ENCODE results near the gene MARCHF9. TPM values are rescaled to one million over a fixed set of nuclear protein-coding genes. Genes with fewer than 3 reads are reported as not detected.
A peak's percentile ranks its signal among the peaks of the same experiment; 100 is the strongest.

Gene MARCHF9
- total RNA-seq, 2 donors from 2014 or later: 5.2 to 9.9 TPM

DNA sequence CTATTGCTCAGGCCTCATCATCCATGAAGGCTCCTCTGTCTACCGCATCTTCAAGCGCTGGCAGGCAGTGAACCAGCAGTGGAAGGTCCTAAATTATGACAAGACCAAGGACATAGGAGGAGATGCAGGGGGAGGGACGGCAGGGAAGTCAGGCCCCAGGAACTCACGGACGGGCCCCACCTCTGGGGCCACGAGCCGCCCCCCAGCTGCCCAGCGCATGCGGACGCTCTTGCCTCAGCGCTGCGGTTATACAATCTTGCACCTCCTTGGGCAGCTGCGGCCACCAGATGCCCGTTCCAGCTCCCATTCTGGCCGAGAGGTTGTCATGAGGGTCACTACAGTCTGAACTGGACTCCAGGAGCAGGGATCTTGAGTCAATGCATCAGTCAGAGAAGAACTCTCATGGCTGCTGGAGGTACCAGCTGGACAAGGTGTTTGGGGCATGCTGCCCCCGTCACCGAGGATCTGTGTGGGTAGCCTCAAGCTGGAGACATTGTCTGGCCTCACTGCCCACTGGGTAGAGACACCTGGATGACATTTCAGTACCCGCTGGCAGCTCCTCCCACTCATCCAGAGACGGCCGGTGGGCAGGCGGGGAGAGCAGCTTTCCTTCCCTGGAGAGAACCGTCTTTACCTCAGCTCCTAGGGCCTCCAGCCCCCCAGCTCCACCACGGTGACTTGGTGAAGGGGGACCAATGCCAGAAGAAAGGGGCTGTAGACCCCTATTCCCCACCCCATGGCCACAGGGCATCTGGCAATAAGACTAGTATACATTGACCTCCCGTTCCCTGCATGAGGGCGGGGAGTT is 3.9 kb downstream of the MARCHF9 start:
- Histone ChIP-seq H3K4me1 (peaks cover 18% of the 10 kb centered on the region), H3K36me3 (replicated peaks in 1 of 2; ENCODE audit: insufficient read depth in 1 of 2, low read depth in 2 of 2) (no peaks in the 10 kb centered on the region), H3K4me3 (no peak overlapping the region), H3K9me3 (no peaks in the 10 kb centered on the region), H3K27me3 (no peaks in the 10 kb centered on the region), H3K27ac (no peak overlapping the region)
- WGBS, 2 donors: 88 to 92% methylated on average over 16 to 25 of the region's 25 CpGs
- intact Hi-C loops (cut with DNase I): no loop called here
- TF ChIP-seq POLR2A (IDR thresholded peaks at IDR 0.05) (no peak), CTCF (IDR thresholded peaks at IDR 0.05) (no peak)
- no peak for ATAC-seq
- no peak for DNase-seq

DNA sequence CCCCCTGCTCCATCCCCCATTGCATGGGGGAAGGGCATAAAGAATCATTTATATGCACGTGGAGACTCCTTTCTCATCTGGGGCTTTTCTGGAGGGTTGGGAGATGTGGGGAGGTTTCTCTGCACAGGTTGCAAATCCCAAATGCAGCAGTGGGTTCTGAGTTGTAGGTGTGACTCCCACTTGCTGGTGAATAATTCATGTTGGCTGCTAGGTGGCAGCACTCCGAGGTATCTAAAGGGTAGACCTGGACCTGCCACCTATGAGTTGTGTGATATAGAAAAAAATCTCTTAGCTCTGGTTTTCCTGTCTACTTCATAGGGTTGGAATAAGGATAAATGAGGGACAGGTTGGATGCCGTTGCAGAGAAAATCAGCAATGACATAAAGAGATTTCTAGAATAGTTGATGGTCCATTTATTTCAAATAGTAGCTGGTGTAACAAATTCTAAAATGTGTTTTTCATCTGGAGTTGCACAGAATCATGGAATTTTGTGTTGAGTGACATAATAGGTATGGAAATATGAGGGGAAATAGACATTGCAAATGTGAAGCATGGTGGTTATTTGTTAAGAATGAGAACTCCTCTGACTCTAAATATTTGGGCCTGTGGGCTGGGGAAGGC is 4.6 kb downstream of the MARCHF9 start:
- peaks cover 20% of the 10 kb centered on the region for H3K4me1 ChIP-seq
- WGBS, 2 donors: 17 to 29% methylated on average over 3 of the region's 3 CpGs
- no peaks in the 10 kb centered on the region for H3K27me3 ChIP-seq
- no peak overlapping the region for H3K27ac ChIP-seq
- intact Hi-C loops (cut with DNase I): no loop called here
- ATAC-seq (peak; percentile 37), DNase-seq (peak; percentile 57 to 63 (median 58))
- H3K4me3 ChIP-seq: no peak overlapping the region
- H3K36me3 ChIP-seq (replicated peaks in 1 of 2; ENCODE audit: insufficient read depth in 1 of 2, low read depth in 2 of 2): no peaks in the 10 kb centered on the region
- TF ChIP-seq POLR2A (IDR thresholded peaks at IDR 0.05) (no peak), CTCF (IDR thresholded peaks at IDR 0.05) (peak; percentile 33 to 60 (median 49))
- no peaks in the 10 kb centered on the region for H3K9me3 ChIP-seq

DNA sequence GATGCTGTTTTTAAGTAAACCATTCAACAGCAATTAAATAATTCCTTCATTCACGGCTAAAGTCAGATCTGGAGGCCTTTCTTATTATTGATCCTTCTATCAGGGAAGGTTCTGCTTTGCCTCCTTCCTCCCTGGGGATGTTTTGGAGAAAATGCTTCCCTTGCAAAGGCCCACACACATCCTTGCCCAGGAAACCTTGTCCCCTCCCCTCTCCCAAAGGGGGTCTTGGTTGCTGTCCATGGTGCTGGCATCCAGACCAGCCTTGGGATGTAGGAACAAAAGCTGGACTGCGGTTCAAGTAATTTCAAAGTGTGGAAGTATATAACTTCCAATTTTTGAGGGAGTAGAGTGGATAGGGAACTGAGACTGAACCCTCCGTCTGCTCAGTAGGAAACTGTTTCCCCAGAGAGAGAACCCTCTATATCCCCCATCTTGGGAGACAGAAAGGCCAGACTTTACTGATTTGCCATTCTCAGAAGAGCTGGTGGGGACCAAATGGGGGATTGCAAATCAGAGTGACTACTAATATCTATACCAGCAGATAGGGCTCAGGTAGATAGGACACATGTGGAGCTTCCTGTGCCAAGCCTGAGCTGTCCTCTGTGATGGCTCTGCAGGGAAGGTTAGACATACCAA is 5.6 kb downstream of the MARCHF9 start:
- TF ChIP-seq CTCF (IDR thresholded peaks at IDR 0.05) (no peak), POLR2A (IDR thresholded peaks at IDR 0.05) (no peak)
- intact Hi-C loops (cut with DNase I): no loop called here
- Histone ChIP-seq H3K4me3 (no peak overlapping the region), H3K4me1 (peaks cover 28% of the 10 kb centered on the region), H3K36me3 (replicated peaks in 1 of 2; ENCODE audit: insufficient read depth in 1 of 2, low read depth in 2 of 2) (no peaks in the 10 kb centered on the region), H3K9me3 (no peaks in the 10 kb centered on the region), H3K27me3 (no peaks in the 10 kb centered on the region), H3K27ac (no peak overlapping the region)
- ATAC-seq (no peak), DNase-seq (no peak)
- WGBS, 2 donors: 84 to 86% methylated on average over 3 of the region's 3 CpGs

GRCh38 chr12:57761391-57761998 is 6.6 kb downstream of the MARCHF9 start:
- ATAC-seq (no peak), DNase-seq (no peak)
- peaks cover 30% of the 10 kb centered on the region for H3K4me1 ChIP-seq
- H3K27ac ChIP-seq: no peak overlapping the region
- intact Hi-C loops (cut with DNase I): no loop called here
- TF ChIP-seq CTCF (IDR thresholded peaks at IDR 0.05): no peak
- no peak for TF ChIP-seq POLR2A (IDR thresholded peaks at IDR 0.05)
- H3K36me3 ChIP-seq (replicated peaks in 1 of 2; ENCODE audit: insufficient read depth in 1 of 2, low read depth in 2 of 2): no peaks in the 10 kb centered on the region
- H3K27me3 ChIP-seq: no peaks in the 10 kb centered on the region
- no peaks in the 10 kb centered on the region for H3K9me3 ChIP-seq
- 88 to 92% methylated on average over 4 of the region's 4 CpGs for WGBS, 2 donors
- H3K4me3 ChIP-seq: no peak overlapping the region
